Right lobe of liver (tissue), 4 donors: ENCODE measurements around the gene CAPS.

Experiments
- CTCF ChIP-seq, 4 donors: fragments of 200-600 bp in 3 of 4; fragments of 450-650 bp in 1 of 4; IDR thresholded peaks; one replicate each; pipeline versions ENCODE4 v1.5.1 to v1.8.0; 2016 to 2022; ENCODE audit warnings: antibody characterized with exemption in 4 of 4, mild to moderate bottlenecking in 2 of 4
- POLR2A ChIP-seq: fragments of 450-650 bp; IDR thresholded peaks from one replicate; pipeline ENCODE4 v1.6.1; 2017; ENCODE audit warnings: antibody characterized with exemption, mild to moderate bottlenecking
- donor health status: DM: no; HTN: no; CAD: no.
- donor health status: DM: no; HTN: no; CAD: no.
- donor health status: DM: no; HTN: yes; CAD: no.

GRCh38 chr19:5890099-5890498 lies 24.0 kb upstream of the CAPS start:
- no peak for TF ChIP-seq POLR2A
- no peak for TF ChIP-seq CTCF (IDR thresholded peaks at IDR 0.05)
